Heart right ventricle (tissue), 16 donors: ENCODE data around the gene DCTN4. TPM values are rescaled to one million over a fixed set of nuclear protein-coding genes. Genes with fewer than 3 reads are reported as not detected.
"Not testable (repeated sequence)": the region's sequence is repeated elsewhere in the genome, so short reads cannot be mapped to it uniquely, and the experiment has no call there.

Experiments used
- ATAC-seq, 8 donors: fragments of 200-7000 bp; cut with Tn5 transposase; one replicate each; pipeline ENCODE4 v1.9.1; 2020; ENCODE audit warnings: mild to moderate bottlenecking in 8 of 8, moderate library complexity in 8 of 8, moderate number of reproducible peaks in 1 of 8
- DNase-seq, 2 donors: peaks; one replicate each; pipeline ENCODE4 v3.0.0-alpha.2; 2020
- H3K27ac ChIP-seq, 10 donors: fragments of 200-600 bp; sonication (generic) in 2 of 10; one replicate each; pipeline versions ENCODE4 v1.5.0 to v1.8.0; 2020 to 2022; ENCODE audit warnings: mild to moderate bottlenecking in 3 of 10
- H3K27me3 ChIP-seq, 7 donors: fragments of 200-600 bp; one replicate each; pipeline ENCODE4 v1.8.0; 2021 to 2022; ENCODE audit warnings: mild to moderate bottlenecking in 2 of 7
- H3K36me3 ChIP-seq, 9 donors: fragments of 200-600 bp; sonication (generic) in 1 of 9; one replicate each; pipeline versions ENCODE4 v1.5.0 to v1.8.0; 2020 to 2022; ENCODE audit warnings: mild to moderate bottlenecking in 2 of 9
- H3K4me1 ChIP-seq, 9 donors: fragments of 200-600 bp; sonication (generic) in 1 of 9; one replicate each; pipeline versions ENCODE4 v1.5.0 to v1.8.0; 2020 to 2022; ENCODE audit warnings: mild to moderate bottlenecking in 4 of 9
- H3K4me3 ChIP-seq, 10 donors: fragments of 200-600 bp; sonication (generic) in 2 of 10; one replicate each; pipeline versions ENCODE4 v1.5.0 to v1.8.0; 2020 to 2022; ENCODE audit warnings: mild to moderate bottlenecking in 7 of 10, moderate library complexity in 2 of 10
- H3K9me3 ChIP-seq, 11 donors: fragments of 200-600 bp in 10 of 11; sonication (generic) in 2 of 11; one replicate each; pipeline versions ENCODE4 v1.5.0 to v1.8.0; 2013 to 2022; ENCODE audit warnings: mild to moderate bottlenecking in 2 of 11, control low read depth in 1 of 11, moderate library complexity in 1 of 11
- WGBS, 2 donors: extraction: QIAGEN DNeasy Blood & Tissue Kit; methylation state at CpG; one replicate each; pipeline ENCODE4 v1.1.7; 2013; ENCODE audit warnings: inconsistent platforms in 1 of 2; 5-methylcytosine and 5-hydroxymethylcytosine counted together
- intact Hi-C, 10 donors: fragments of 100-400 bp; cut with DNase I; formaldehyde crosslinking; loops; one replicate each; pipeline versions ENCODE4 v1.11.1 to v1.14.2; 2022
- polyA plus RNA-seq, 2 donors: library from polyadenylated mRNA; stranded (reverse); fragments of 200-250 nt; gene quantifications; one replicate each; pipeline ENCODE4 v1.2.3, GENCODE V29; 2013
- total RNA-seq, 10 donors: library from RNA; stranded (reverse); fragmentation: NEBNext Ultra II Directional in 3 of 10; extraction: Animal tissue kit (Norgen Biotek cat#: 25700) in 3 of 10; gene quantifications; one replicate each; pipeline versions ENCODE4 v1.2.1 to v1.2.4, GENCODE V29; 2021 to 2023
- TF ChIP-seq, protein P1 (sequence below), 9 donors: fragments of 200-600 bp; sonication (generic) in 2 of 9; IDR thresholded peaks; one replicate each; pipeline versions ENCODE4 v1.5.0 to v1.8.0; 2021 to 2022; ENCODE audit warnings: antibody characterized with exemption in 9 of 9, mild to moderate bottlenecking in 5 of 9, moderate library complexity in 1 of 9
- donor health status: Arrhythmogenic right ventricular cardiomyopathy.
- donor health status: ischemic (EF 13 %, LVEDD 7.1; RV severe dilation, severe dysfunction).
- donor health status: healthy with polysubstance abuse.
- donor health status: DM: no; HTN: yes; CAD: no.
- donor health status: DM: no; HTN: no; CAD: no.
- donor health status: ischemic (EF 25% LVEDD 6.9; RV normal size, moderate dysfunction).
- donor health status: ischemic (EF 25% LVEDD 5.7; RV mildly dilated, moderate dysfunction).
- donor health status: healthy.
- donor health status: DM: yes; HTN: yes; CAD: no.
- donor health status: Ischemic cardiomyopathy.
- donor health status: ischemic (EF 35%, LVEDD 5.7; RV mildly dilated, moderate dysfunction).
- donor health status: nonischemic (EF 11% LVEDD 7.7; RV severe dilation, severe dysfunction).
- donor health status: DM: yes; HTN: yes; CAD: no.
- donor health status: PGD.
- donor health status: ischemic (EF 29% LVEDD 5.4; RV normal size, mild dysfunction).
- donor health status: nonischemic (EF 23%, LVEDD 6.1; RV moderate dilation, normal function).

The DCTN4 gene
- total and polyA plus RNA-seq, 12 donors = 20.0 to 68.3 (median 56.7) TPM

- Histone ChIP-seq H3K4me1 (peaks cover 0 to 44% (median 28%) of the 10 kb centered on the region in 9 donors), H3K36me3 (peaks cover 0 to 70% (median 37%) of the 10 kb centered on the region in 9 donors), H3K4me3 (no peak overlapping the region), H3K9me3 (no peaks in the 10 kb centered on the region), H3K27me3 (no peaks in the 10 kb centered on the region), H3K27ac (peak overlapping the region in 1 of 10 donors; percentile 2)
- intact Hi-C loops = no loop called here
- 72 to 75% methylated on average over 2 of the region's 2 CpGs for whole genome bisulfite sequencing, 2 donors
- DNase-seq (no peak), ATAC-seq (no peak)
- TF ChIP-seq, protein P1, sequence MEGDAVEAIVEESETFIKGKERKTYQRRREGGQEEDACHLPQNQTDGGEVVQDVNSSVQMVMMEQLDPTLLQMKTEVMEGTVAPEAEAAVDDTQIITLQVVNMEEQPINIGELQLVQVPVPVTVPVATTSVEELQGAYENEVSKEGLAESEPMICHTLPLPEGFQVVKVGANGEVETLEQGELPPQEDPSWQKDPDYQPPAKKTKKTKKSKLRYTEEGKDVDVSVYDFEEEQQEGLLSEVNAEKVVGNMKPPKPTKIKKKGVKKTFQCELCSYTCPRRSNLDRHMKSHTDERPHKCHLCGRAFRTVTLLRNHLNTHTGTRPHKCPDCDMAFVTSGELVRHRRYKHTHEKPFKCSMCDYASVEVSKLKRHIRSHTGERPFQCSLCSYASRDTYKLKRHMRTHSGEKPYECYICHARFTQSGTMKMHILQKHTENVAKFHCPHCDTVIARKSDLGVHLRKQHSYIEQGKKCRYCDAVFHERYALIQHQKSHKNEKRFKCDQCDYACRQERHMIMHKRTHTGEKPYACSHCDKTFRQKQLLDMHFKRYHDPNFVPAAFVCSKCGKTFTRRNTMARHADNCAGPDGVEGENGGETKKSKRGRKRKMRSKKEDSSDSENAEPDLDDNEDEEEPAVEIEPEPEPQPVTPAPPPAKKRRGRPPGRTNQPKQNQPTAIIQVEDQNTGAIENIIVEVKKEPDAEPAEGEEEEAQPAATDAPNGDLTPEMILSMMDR (IDR thresholded peaks at IDR 0.05) = no peak
Observed at GRCh38 chr5:150750469-150750868, 8.3 kb downstream of the DCTN4 start.

DNA sequence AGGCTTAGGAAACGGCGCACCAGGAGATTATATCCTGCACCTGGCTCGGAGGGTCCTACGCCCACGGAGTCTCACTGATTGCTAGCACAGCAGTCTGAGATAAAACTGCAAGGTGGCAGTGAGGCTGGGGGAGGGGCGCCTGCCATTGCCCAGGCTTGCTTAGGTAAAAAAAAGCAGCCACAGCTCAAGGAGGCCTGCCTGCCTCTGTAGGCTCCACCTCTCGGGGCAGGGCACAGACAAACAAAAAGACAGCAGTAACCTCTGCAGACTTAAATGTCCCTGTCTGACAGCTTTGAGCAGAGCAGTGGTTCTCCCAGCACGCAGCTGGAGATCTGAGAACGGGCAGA, 15.7 kb downstream of the DCTN4 start:
- Histone ChIP-seq H3K4me1 (peaks cover 0 to 26% (median 0%) of the 10 kb centered on the region in 9 donors), H3K36me3 (peaks cover 0 to 40% (median 12%) of the 10 kb centered on the region in 9 donors)
- H3K4me3 ChIP-seq, H3K9me3 ChIP-seq, ATAC-seq, intact Hi-C loops, H3K27ac ChIP-seq, DNase-seq, H3K27me3 ChIP-seq: not testable (repeated sequence)
- 92 to 97% methylated on average over 9 of the region's 9 CpGs for WGBS, 2 donors

GRCh38 chr5:150742455-150743141, 16.2 kb downstream of the DCTN4 start:
- H3K27me3 ChIP-seq, intact Hi-C loops, H3K9me3 ChIP-seq, H3K4me3 ChIP-seq, ATAC-seq, DNase-seq, H3K27ac ChIP-seq: not testable (repeated sequence)
- H3K4me1 ChIP-seq = peaks cover 0 to 31% (median 0%) of the 10 kb centered on the region in 9 donors
- H3K36me3 ChIP-seq = peaks cover 0 to 40% (median 12%) of the 10 kb centered on the region in 9 donors
- 87 to 88% methylated on average over 18 of the region's 18 CpGs for WGBS, 2 donors

DNA sequence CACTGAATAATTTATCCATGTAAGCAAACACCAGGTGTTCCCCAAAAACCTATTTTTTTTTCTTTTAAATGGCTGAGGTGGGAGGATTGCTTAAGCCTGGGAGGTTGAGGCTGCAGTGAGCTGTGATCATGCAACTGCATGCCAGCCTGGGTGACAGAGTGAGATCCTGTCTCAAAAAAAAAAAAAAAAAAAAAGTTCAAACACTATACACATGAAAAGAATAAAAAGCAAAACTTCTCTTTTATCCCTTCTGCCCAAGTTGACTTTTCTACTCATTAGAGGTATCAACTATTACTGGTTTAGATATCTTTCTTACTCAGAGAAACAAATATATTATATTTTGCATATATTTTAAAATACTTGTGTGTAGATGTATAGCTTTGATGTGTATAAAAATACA, 17.8 kb downstream of the DCTN4 start:
- H3K36me3 ChIP-seq = peaks cover 0 to 50% (median 12%) of the 10 kb centered on the region in 9 donors
- TF ChIP-seq, protein P1 (IDR thresholded peaks at IDR 0.05) = no peak
- H3K4me1 ChIP-seq = peaks cover 0 to 40% (median 0%) of the 10 kb centered on the region in 9 donors
- H3K9me3 ChIP-seq = peaks cover 0 to 10% (median 0%) of the 10 kb centered on the region in 11 donors
- no peak overlapping the region for H3K27ac ChIP-seq
- no peak for DNase-seq
- no peak for ATAC-seq
- no peak overlapping the region for H3K4me3 ChIP-seq
- H3K27me3 ChIP-seq = no peaks in the 10 kb centered on the region
- intact Hi-C loops = no loop called here

- ATAC-seq (no peak), DNase-seq (no peak)
- Histone ChIP-seq H3K27ac (peak overlapping the region in 1 of 10 donors; percentile 52), H3K27me3 (no peaks in the 10 kb centered on the region), H3K4me3 (no peak overlapping the region), H3K9me3 (peaks cover 0 to 18% (median 0%) of the 10 kb centered on the region in 11 donors), H3K36me3 (peaks cover 0 to 69% (median 12%) of the 10 kb centered on the region in 9 donors), H3K4me1 (peaks cover 0 to 57% (median 4%) of the 10 kb centered on the region in 9 donors)
- TF ChIP-seq, protein P1 (IDR thresholded peaks at IDR 0.05) = no peak
- WGBS, 2 donors = 94 to 97% methylated on average over 7 of the region's 7 CpGs
- intact Hi-C loops = no loop called here
Observed at GRCh38 chr5:150738862-150739261, 20.0 kb downstream of the DCTN4 start.
